OCI-M1 (cell line): Measurements from ENCODE around the gene KCNJ11.

Source experiments
- DNase-seq: peaks from one replicate; lab custom pipeline; 2025; lab: John Stamatoyannopoulos, UW

Gene KCNJ11

GRCh38 chr11:17408026-17408425 lies 19.6 kb upstream of the KCNJ11 start:
- no peak for DNase-seq

GRCh38 chr11:17407575-17407974 lies 19.1 kb upstream of the KCNJ11 start:
- peak; percentile 24 for DNase-seq

- no peak for DNase-seq
Observed at GRCh38 chr11:17406818-17407149, 18.3 kb upstream of the KCNJ11 start.

GRCh38 chr11:17406082-17406817 lies 17.8 kb upstream of the KCNJ11 start:
- no peak for DNase-seq

GRCh38 chr11:17405232-17406005 lies 17.0 kb upstream of the KCNJ11 start:
- DNase-seq: peak; percentile 64

GRCh38 chr11:17403980-17404759 lies 15.7 kb upstream of the KCNJ11 start:
- peak; percentile 72 for DNase-seq

GRCh38 chr11:17402486-17402885 lies 14.0 kb upstream of the KCNJ11 start:
- DNase-seq: no peak

- no peak for DNase-seq
Observed at GRCh38 chr11:17401841-17402240, 13.4 kb upstream of the KCNJ11 start.

GRCh38 chr11:17401316-17401715 lies 12.9 kb upstream of the KCNJ11 start:
- DNase-seq: no peak

- DNase-seq: no peak
Observed at GRCh38 chr11:17400048-17400775, 11.8 kb upstream of the KCNJ11 start.

- no peak for DNase-seq
Observed at GRCh38 chr11:17399236-17399635, 10.8 kb upstream of the KCNJ11 start.

GRCh38 chr11:17397311-17398002 lies 9.0 kb upstream of the KCNJ11 start:
- no peak for DNase-seq

- DNase-seq: no peak
Observed at GRCh38 chr11:17396598-17397310, 8.3 kb upstream of the KCNJ11 start.

- no peak for DNase-seq
Observed at GRCh38 chr11:17395978-17396377, 7.5 kb upstream of the KCNJ11 start.

- DNase-seq: no peak
Observed at GRCh38 chr11:17395554-17395961, 7.1 kb upstream of the KCNJ11 start.

GRCh38 chr11:17394743-17395390 lies 6.4 kb upstream of the KCNJ11 start:
- no peak for DNase-seq

GRCh38 chr11:17393472-17393871 lies 5.0 kb upstream of the KCNJ11 start:
- no peak for DNase-seq

GRCh38 chr11:17392872-17393271 lies 4.4 kb upstream of the KCNJ11 start:
- no peak for DNase-seq

GRCh38 chr11:17391493-17392355 lies 3.3 kb upstream of the KCNJ11 start:
- no peak for DNase-seq
